ENCODE measurements around the gene DOCK2. TPM values are rescaled to one million over a fixed set of nuclear protein-coding genes. Genes with fewer than 3 reads are reported as not detected.

The DOCK2 gene
- total and polyA plus RNA-seq, 12 donors, result 3.3 to 59.5 (median 21.0) TPM

DNA sequence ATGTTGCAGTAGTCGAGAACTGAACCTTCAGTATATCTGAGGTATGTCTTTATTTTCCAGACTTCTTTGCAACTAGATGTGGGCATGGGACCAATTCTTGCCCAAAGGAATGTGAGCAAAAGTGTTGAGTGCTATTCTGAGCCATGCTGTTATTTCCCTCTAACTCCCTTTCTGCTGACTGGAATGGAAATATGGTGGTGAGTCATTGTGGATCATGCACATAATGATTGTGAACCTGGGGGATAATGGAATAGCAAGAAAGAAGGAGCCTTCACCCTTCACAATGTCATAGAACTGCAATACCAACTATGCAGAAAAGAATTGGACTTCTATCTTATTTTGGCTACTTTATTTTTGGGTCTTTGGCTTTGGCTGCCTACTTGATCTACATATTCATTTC lies 10.3 kb upstream of the DOCK2 start:
- 73 to 84% (median 74%) methylated on average over 1 of the region's 1 CpG for WGBS, 4 donors
- Histone ChIP-seq H3K9me3 (replicated peaks in 1 of 3) (no peaks in the 10 kb centered on the region), H3K36me3 (replicated peaks in 1 of 2) (no peaks in the 10 kb centered on the region), H3K27me3 (no peaks in the 10 kb centered on the region), H3K27ac (no peak overlapping the region), H3K4me3 (no peak overlapping the region), H3K4me1 (replicated peaks in 1 of 2) (no peaks in the 10 kb centered on the region)
- TF ChIP-seq POLR2A (IDR thresholded peaks at IDR 0.05), result no peak
- TF ChIP-seq, protein P1, sequence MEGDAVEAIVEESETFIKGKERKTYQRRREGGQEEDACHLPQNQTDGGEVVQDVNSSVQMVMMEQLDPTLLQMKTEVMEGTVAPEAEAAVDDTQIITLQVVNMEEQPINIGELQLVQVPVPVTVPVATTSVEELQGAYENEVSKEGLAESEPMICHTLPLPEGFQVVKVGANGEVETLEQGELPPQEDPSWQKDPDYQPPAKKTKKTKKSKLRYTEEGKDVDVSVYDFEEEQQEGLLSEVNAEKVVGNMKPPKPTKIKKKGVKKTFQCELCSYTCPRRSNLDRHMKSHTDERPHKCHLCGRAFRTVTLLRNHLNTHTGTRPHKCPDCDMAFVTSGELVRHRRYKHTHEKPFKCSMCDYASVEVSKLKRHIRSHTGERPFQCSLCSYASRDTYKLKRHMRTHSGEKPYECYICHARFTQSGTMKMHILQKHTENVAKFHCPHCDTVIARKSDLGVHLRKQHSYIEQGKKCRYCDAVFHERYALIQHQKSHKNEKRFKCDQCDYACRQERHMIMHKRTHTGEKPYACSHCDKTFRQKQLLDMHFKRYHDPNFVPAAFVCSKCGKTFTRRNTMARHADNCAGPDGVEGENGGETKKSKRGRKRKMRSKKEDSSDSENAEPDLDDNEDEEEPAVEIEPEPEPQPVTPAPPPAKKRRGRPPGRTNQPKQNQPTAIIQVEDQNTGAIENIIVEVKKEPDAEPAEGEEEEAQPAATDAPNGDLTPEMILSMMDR (IDR thresholded peaks at IDR 0.05), result no peak
- intact Hi-C loops (cut with DNase I), result no loop called here
- DNase-seq, result no peak

DNA sequence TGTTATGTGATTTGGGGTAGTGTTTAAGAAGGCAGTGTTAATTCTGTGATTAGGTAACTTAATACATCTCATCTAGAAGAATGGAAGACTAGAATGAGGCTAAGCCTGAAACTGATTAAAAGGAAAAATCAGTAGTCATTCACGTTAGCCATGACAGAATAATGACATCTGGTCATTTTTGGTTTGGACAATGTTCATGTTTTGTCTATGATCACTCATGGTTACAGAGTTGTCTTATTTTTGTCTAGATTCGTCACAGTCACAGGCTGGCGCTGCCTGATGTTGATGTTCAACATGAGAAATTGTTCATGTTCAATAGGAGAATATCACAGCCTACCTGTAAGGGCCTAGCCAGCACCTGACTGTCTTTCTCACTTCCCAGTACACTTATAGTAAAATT lies 9.5 kb upstream of the DOCK2 start:
- no peak overlapping the region for H3K4me3 ChIP-seq
- intact Hi-C loops (cut with DNase I), result no loop called here
- no peaks in the 10 kb centered on the region for H3K27me3 ChIP-seq
- no peak overlapping the region for H3K27ac ChIP-seq
- DNase-seq, result no peak
- H3K36me3 ChIP-seq (replicated peaks in 1 of 2), result no peaks in the 10 kb centered on the region
- no peaks in the 10 kb centered on the region for H3K9me3 ChIP-seq (replicated peaks in 1 of 3)
- TF ChIP-seq, protein P1 (IDR thresholded peaks at IDR 0.05), result no peak
- no peak for TF ChIP-seq POLR2A (IDR thresholded peaks at IDR 0.05)
- no peaks in the 10 kb centered on the region for H3K4me1 ChIP-seq (replicated peaks in 1 of 2)
- WGBS, 4 donors, result 73 to 78% (median 75%) methylated on average over 3 of the region's 3 CpGs

DNA sequence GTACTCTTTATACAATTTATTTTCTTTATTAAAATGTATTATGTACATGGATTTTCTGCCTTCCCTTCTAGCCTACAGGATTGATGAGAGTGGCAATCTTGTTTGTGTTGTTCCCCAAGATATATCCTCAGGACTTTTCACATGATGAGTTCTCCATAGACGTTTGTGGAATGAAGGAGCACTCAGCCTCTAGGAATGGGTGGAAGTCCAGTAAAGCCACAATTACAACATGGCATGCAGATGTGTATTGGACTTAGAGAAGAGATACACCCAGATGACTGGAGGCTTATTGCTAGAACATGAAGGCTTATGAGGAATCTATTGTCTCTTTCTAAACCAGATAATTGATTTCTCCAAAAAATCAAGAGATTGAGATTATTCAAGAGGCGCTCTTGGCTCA lies 8.2 kb upstream of the DOCK2 start:
- WGBS, 4 donors, result 74 to 89% (median 82%) methylated on average over 2 of the region's 2 CpGs
- no peak for DNase-seq
- H3K27ac ChIP-seq, result no peak overlapping the region
- H3K36me3 ChIP-seq (replicated peaks in 1 of 2), result no peaks in the 10 kb centered on the region
- intact Hi-C loops (cut with DNase I), result no loop called here
- no peak for TF ChIP-seq POLR2A (IDR thresholded peaks at IDR 0.05)
- no peak overlapping the region for H3K4me3 ChIP-seq
- H3K27me3 ChIP-seq, result no peaks in the 10 kb centered on the region
- no peaks in the 10 kb centered on the region for H3K9me3 ChIP-seq (replicated peaks in 1 of 3)
- H3K4me1 ChIP-seq (replicated peaks in 1 of 2), result no peaks in the 10 kb centered on the region

DNA sequence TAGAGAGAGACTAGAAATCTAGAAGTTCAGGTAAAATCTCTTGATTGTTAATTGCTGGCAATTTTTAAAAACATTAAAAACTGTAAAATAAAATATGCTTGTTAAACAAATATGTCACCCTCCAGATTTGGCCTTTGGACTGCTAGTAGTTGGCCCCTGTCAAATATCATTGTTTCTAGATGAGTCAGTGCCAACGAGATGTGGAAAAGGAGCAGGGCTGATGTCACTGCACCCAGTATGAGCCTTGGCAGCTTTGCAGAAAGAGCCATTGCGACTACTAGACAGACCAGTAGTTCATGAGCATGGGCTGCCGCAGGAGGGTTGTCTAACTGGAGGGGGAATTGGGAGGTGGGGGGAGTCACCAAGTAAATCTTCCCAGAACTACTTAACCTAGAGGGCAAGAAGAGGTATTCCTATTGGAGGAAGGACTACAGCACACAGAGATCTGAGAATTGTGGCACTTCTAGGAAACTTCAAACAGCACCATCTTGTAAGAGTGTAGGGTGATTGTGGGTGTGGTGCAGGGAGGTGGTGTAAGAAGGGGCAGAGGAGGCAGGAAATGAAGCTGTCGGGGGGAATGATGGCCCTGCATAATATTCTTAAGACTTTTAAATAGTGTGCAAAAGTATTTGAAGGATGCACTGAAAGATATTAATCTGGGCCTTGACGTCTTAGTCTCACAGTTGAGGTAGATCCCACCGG lies 7.1 kb upstream of the DOCK2 start:
- H3K9me3 ChIP-seq (replicated peaks in 1 of 3), result no peaks in the 10 kb centered on the region
- DNase-seq, result peak in 5 of 7 donors; percentile 35 to 65 (median 39)
- H3K27ac ChIP-seq, result no peak overlapping the region
- intact Hi-C loops (cut with DNase I), result no loop called here
- TF ChIP-seq, protein P1 (IDR thresholded peaks at IDR 0.05), result no peak
- TF ChIP-seq POLR2A (IDR thresholded peaks at IDR 0.05), result no peak
- H3K27me3 ChIP-seq, result no peaks in the 10 kb centered on the region
- no peaks in the 10 kb centered on the region for H3K4me1 ChIP-seq (replicated peaks in 1 of 2)
- no peaks in the 10 kb centered on the region for H3K36me3 ChIP-seq (replicated peaks in 1 of 2)
- no peak overlapping the region for H3K4me3 ChIP-seq
- WGBS, 4 donors, result 70 to 73% (median 73%) methylated on average over 6 of the region's 6 CpGs

DNA sequence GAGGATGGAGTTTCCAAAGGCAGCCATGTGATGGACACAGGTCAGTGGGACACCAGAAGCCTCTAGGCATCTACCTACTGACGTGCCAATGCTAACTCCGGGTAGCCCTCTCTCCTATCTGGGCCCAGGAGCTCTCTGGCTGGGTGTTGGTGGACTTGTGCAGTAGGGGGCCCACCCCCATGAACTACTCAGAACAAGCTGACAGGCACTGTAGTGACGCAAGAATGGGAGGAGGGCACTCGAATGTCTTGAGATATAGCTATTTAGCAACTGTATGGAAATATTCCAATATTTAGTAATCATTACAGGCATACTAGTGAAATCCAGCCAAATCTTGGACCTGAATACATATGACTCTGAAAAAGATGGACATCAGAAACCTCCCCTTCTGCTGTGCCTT lies 5.7 kb upstream of the DOCK2 start:
- no peak for TF ChIP-seq POLR2A (IDR thresholded peaks at IDR 0.05)
- TF ChIP-seq, protein P1 (IDR thresholded peaks at IDR 0.05), result no peak
- Histone ChIP-seq H3K27ac (no peak overlapping the region), H3K36me3 (replicated peaks in 1 of 2) (no peaks in the 10 kb centered on the region), H3K9me3 (replicated peaks in 1 of 3) (no peaks in the 10 kb centered on the region), H3K4me1 (replicated peaks in 1 of 2) (no peaks in the 10 kb centered on the region), H3K4me3 (no peak overlapping the region), H3K27me3 (peaks cover 3% of the 10 kb centered on the region)
- intact Hi-C loops (cut with DNase I), result no loop called here
- WGBS, 4 donors, result 59 to 85% (median 76%) methylated on average over 4 of the region's 4 CpGs
- no peak for DNase-seq

Measured in adrenal gland (tissue), 12 donors.